HCT116 (cell line): ENCODE measurements around the gene TRPM8. TPM values are rescaled to one million over a fixed set of nuclear protein-coding genes. Genes with fewer than 3 reads are reported as not detected.

Experiments used
- ATAC-seq: fragments of 200-7000 bp; cut with Tn5 transposase; 2 replicates; pipeline ENCODE4 v1.9.1; 2020; ENCODE audit warnings: mild to moderate bottlenecking, moderate library complexity
- BruUV-seq: library from RNA; stranded (reverse); fragments of 400-500 nt; replicated peaks from 2 replicates; lab custom pipeline; 2021; lab: Mats Ljungman, UMichigan
- CTCF ChIA-PET: fragments of 300-600 bp; sonication (Branson Sonifier 250); formaldehyde crosslinking; loops from one replicate; lab custom pipeline; 2021; ENCODE audit warnings: antibody characterized with exemption; lab: Charles Lee
- POLR2A ChIA-PET: fragments of 300-600, 350-600 bp; sonication (Branson Sonifier 250); formaldehyde crosslinking; loops from one replicate; lab custom pipeline; 2021; ENCODE audit warnings: antibody characterized with exemption; lab: Charles Lee
- RAD21 ChIA-PET, 2 experiments: fragments of 300-600 bp; sonication (Branson Sonifier 250); formaldehyde crosslinking; loops; one replicate each; lab custom pipeline; 2023; ENCODE audit warnings: low total read pairs in 2 of 2; ENCODE audit not compliant: uncharacterized antibody in 2 of 2, unreplicated experiment in 2 of 2, low non-redundant PET in 1 of 2; lab: Charles Lee
- DNase-seq: peaks from one replicate; pipeline ENCODE4 v3.0.0-alpha.2; 2010; ENCODE audit warnings: low read depth, low spot score
- H2AFZ ChIP-seq: fragments of 200-600 bp; shearing (Covaris generic), sonication (generic); 2 replicates; pipeline ENCODE4 v1.6.1; 2017; ENCODE audit warnings: low read depth, mixed run types, mixed read lengths, antibody characterized with exemption, low read length; ENCODE audit not compliant: poor library complexity, severe bottlenecking
- H3K27ac ChIP-seq: 2 replicates; pipeline ENCODE4 v1.5.1; 2012; ENCODE audit warnings: low read depth, low read length
- H3K27me3 ChIP-seq: fragments of 200-600 bp; sonication (generic); 2 replicates; pipeline ENCODE4 v1.6.1; 2016; ENCODE audit warnings: mixed run types, low read length, mixed read lengths; ENCODE audit not compliant: insufficient read depth
- H3K36me3 ChIP-seq, 2 experiments: fragments of 200-500 bp in 1 of 2; fragments of 200-600 bp in 1 of 2; sonication (Bioruptor generic) in 1 of 2; sonication (generic) in 1 of 2; 2 replicates each; pipeline versions ENCODE4 v1.5.1 to v1.6.1; 2014 to 2016; ENCODE audit warnings: low read length in 2 of 2, inconsistent platforms in 1 of 2, mixed read lengths in 1 of 2, mixed run types in 1 of 2; ENCODE audit not compliant: insufficient read depth in 2 of 2, control insufficient read depth in 1 of 2
- H3K4me1 ChIP-seq, 2 experiments: fragments of 200-600 bp in 1 of 2; sonication (generic) in 1 of 2; 2 replicates each; pipeline versions ENCODE4 v1.5.1 to v1.6.1; 2012 to 2017; ENCODE audit warnings: low read length in 2 of 2, inconsistent platforms in 1 of 2, mild to moderate bottlenecking in 1 of 2, mixed read lengths in 1 of 2, mixed run types in 1 of 2, moderate library complexity in 1 of 2; ENCODE audit not compliant: insufficient read depth in 2 of 2, control insufficient read depth in 1 of 2
- H3K4me2 ChIP-seq: fragments of 200-600 bp; sonication (generic); 2 replicates; pipeline ENCODE4 v1.6.1; 2017; ENCODE audit warnings: mixed run types, low read length, mixed read lengths
- H3K4me3 ChIP-seq, 2 experiments: fragments of 200-600 bp in 1 of 2; sonication (generic) in 1 of 2; replicated peaks in 1 of 2; 2 replicates each; pipeline ENCODE4 v1.5.1; 2011 to 2016; ENCODE audit warnings: low read length in 2 of 2, control low read depth in 1 of 2, low read depth in 1 of 2, mild to moderate bottlenecking in 1 of 2, mixed read lengths in 1 of 2, mixed run types in 1 of 2
- H3K79me2 ChIP-seq: fragments of 200-600 bp; sonication (generic); 2 replicates; pipeline ENCODE4 v1.6.1; 2017; ENCODE audit warnings: mild to moderate bottlenecking, mixed run types, low read length, moderate library complexity, mixed read lengths; ENCODE audit not compliant: insufficient read depth
- H3K9ac ChIP-seq: fragments of 200-600 bp; sonication (generic); 2 replicates; pipeline ENCODE4 v1.6.1; 2016; ENCODE audit warnings: low read length, mixed read lengths
- H3K9me2 ChIP-seq: fragments of 200-600 bp; sonication (generic), shearing (Covaris generic); 2 replicates; pipeline ENCODE4 v1.6.1; 2017; ENCODE audit warnings: mixed run types, mild to moderate bottlenecking, moderate library complexity; ENCODE audit not compliant: insufficient read depth
- H3K9me3 ChIP-seq, 2 experiments: fragments of 200-500 bp in 1 of 2; fragments of 200-600 bp in 1 of 2; sonication (Bioruptor generic) in 1 of 2; sonication (generic) in 1 of 2; 2 replicates each; pipeline ENCODE4 v1.6.1; 2014 to 2017; ENCODE audit warnings: low read length in 2 of 2, mixed read lengths in 2 of 2, inconsistent platforms in 1 of 2, low read depth in 1 of 2, mild to moderate bottlenecking in 1 of 2, mixed run types in 1 of 2, moderate library complexity in 1 of 2; ENCODE audit not compliant: control insufficient read depth in 1 of 2, insufficient read depth in 1 of 2
- H4K20me1 ChIP-seq: fragments of 200-600 bp; sonication (generic), shearing (Covaris generic); 2 replicates; pipeline ENCODE4 v1.6.1; 2017; ENCODE audit warnings: mixed run types, mild to moderate bottlenecking, moderate library complexity; ENCODE audit not compliant: insufficient read depth
- CBX3 ChIP-seq: IDR thresholded peaks from 2 replicates; pipeline ENCODE4 v1.6.1; 2012; ENCODE audit warnings: low read depth
- EGR1 ChIP-seq: IDR thresholded peaks from 2 replicates; pipeline ENCODE4 v1.6.1; 2012; ENCODE audit warnings: low read depth
- EZH2 ChIP-seq: fragments of 200-600 bp; sonication (generic); IDR thresholded peaks from 2 replicates; pipeline ENCODE4 v1.6.1; 2017; ENCODE audit warnings: antibody characterized with exemption, mixed run types
- EZH2phosphoT487 ChIP-seq: fragments of 200-600 bp; IDR thresholded peaks from 2 replicates; pipeline ENCODE4 v1.6.1; 2018; ENCODE audit warnings: antibody characterized with exemption, borderline replicate concordance
- JUND ChIP-seq: IDR thresholded peaks from 2 replicates; pipeline ENCODE4 v1.6.1; 2012
- RAD21 ChIP-seq: IDR thresholded peaks from 2 replicates; pipeline ENCODE4 v1.6.1; 2012; ENCODE audit warnings: low read depth, mild to moderate bottlenecking
- SIN3A ChIP-seq: IDR thresholded peaks from 2 replicates; pipeline ENCODE4 v1.6.1; 2012; ENCODE audit warnings: low read depth
- ZFX ChIP-seq: fragments of 450-650 bp; IDR thresholded peaks from 2 replicates; pipeline ENCODE4 v1.6.1; 2017
- ZNF274 ChIP-seq: fragments of 200-500 bp; sonication (Bioruptor generic); IDR thresholded peaks from 2 replicates; pipeline ENCODE4 v1.6.1; 2014; ENCODE audit warnings: mild to moderate bottlenecking, low read depth, low read length, inconsistent platforms
- intact Hi-C: fragments of 100-400 bp; cut with micrococcal nuclease; formaldehyde crosslinking; loops from 2 replicates; pipeline ENCODE4 v1.10.0; 2022
- total RNA-seq: library from RNA; stranded (reverse); gene quantifications from one replicate; pipeline ENCODE4 v1.2.1, GENCODE V29; 2021; ENCODE audit not compliant: unreplicated experiment
- TF ChIP-seq, protein P1 (sequence below): IDR thresholded peaks from 2 replicates; pipeline ENCODE4 v1.6.1; 2012

Gene TRPM8
- total RNA-seq, 1 experiment from 2014 or later, result 0.39 TPM

DNA sequence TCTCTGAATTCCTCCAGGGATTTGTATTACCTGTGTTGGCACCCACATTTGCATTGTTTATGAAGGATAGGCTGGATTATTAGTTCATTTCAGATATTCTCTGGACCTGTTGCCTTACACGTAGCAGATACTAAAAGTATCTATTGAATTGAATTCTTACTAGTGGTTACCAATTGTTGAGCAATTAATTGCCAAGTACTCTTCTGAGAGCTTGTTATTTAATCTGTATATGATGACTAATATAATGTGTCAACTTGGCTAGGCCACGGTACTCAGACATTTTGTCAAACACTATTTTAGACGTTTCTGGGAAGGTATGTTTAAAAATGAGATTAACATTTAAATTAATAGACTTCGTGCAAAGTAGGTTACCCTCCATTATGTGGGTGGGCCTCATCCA, 130.9 kb downstream of the TRPM8 start:
- ChIA-PET POLR2A (no interaction called here), RAD21 (no interaction called here)
- Histone ChIP-seq H2AFZ (no peak overlapping the region), H3K4me2 (no peak overlapping the region), H3K36me3 (no peaks in the 10 kb centered on the region), H3K4me3 (no peak overlapping the region)
- BruUV-seq, result no TSS peak
- TF ChIP-seq CBX3, result no peak
- no peak for TF ChIP-seq EZH2
- TF ChIP-seq, protein P1, sequence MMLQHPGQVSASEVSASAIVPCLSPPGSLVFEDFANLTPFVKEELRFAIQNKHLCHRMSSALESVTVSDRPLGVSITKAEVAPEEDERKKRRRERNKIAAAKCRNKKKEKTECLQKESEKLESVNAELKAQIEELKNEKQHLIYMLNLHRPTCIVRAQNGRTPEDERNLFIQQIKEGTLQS, result no peak
- no peak for TF ChIP-seq SIN3A
- TF ChIP-seq JUND, result no peak
- TF ChIP-seq ZFX, result no peak
- no peak for TF ChIP-seq EZH2phosphoT487
- TF ChIP-seq, all 23 proteins: peak for 0
- DNase-seq (no peak), ATAC-seq (no peak)
- no peak overlapping the region for H3K9ac ChIP-seq
- no peaks in the 10 kb centered on the region for H3K79me2 ChIP-seq
- no peaks in the 10 kb centered on the region for H3K9me2 ChIP-seq
- H3K9me3 ChIP-seq, result no peaks in the 10 kb centered on the region
- no peaks in the 10 kb centered on the region for H3K27me3 ChIP-seq
- peaks cover 4 to 15% of the 10 kb centered on the region in 2 experiments; a peak in 3 of 4 replicates for H3K4me1 ChIP-seq
- no peak overlapping the region for H3K27ac ChIP-seq
- H4K20me1 ChIP-seq, result no peaks in the 10 kb centered on the region
- intact Hi-C loops, result no loop called here
- CTCF ChIA-PET, result no interaction called here

DNA sequence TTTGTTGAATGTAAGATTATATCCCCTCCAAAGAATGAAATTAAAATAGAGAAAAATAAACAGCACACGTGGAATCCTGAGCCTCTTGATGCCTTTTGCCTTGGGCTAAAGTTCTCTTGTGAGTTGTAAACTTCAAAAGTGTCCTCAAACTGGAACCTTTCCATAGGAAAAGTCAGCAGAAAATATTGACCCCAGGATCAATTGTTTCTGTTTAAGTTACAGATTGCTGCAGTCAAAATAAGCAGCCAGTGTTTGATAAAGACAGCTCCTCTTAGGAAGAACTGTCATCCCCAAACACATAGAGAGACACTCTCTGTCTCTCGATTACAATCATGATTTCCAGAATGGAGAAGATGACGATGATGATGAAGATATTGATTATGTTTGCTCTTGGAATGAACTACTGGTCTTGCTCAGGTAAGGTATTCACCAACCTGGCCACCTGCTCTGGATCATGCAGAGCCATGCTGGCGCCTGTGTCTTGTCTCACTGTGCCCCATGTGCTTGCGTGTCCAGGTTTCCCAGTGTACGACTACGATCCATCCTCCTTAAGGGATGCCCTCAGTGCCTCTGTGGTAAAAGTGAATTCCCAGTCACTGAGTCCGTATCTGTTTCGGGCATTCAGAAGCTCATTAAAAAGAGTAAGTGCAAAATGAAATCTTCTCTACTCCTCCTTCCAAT, 133.4 kb downstream of the TRPM8 start, which contains the start of gene SPP2:
Gene SPP2, plus strand, starts transcription at position 248 of the 681 bp plus-strand sequence. Its CDS starts 85 bp downstream, at position 333.
- CTCF ChIA-PET, result no interaction called here
- no peak within 1 kb of the TSS for H3K4me3 ChIP-seq
- H3K36me3 ChIP-seq, result no peaks in the 10 kb centered on the region
- BruUV-seq, result no TSS peak
- no peaks in the 10 kb centered on the region for H3K9me2 ChIP-seq
- H4K20me1 ChIP-seq, result no peaks in the 10 kb centered on the region
- H3K4me2 ChIP-seq, result no peak within 1 kb of the TSS
- POLR2A ChIA-PET, result no interaction called here
- no peaks in the 10 kb centered on the region for H3K4me1 ChIP-seq
- H3K27ac ChIP-seq, result no peak within 1 kb of the TSS
- RAD21 ChIA-PET, result no interaction called here
- no peaks in the 10 kb centered on the region for H3K9me3 ChIP-seq
- no peak within 1 kb of the TSS for H2AFZ ChIP-seq
- TF ChIP-seq RAD21 (no peak), ZFX (no peak), EGR1 (no peak), ZNF274 (no peak), EZH2phosphoT487 (no peak)
- TF ChIP-seq, protein P1, result no peak
- DNase-seq, result no peak
- no peak within 1 kb of the TSS for H3K9ac ChIP-seq
- ATAC-seq, result no peak
- no peaks in the 10 kb centered on the region for H3K79me2 ChIP-seq
- no peaks in the 10 kb centered on the region for H3K27me3 ChIP-seq
- intact Hi-C loops, result no loop called here
